OCI-LY1 (cell line): ENCODE measurements around the gene RALBP1.

Experiments used
- EZH2 ChIP-seq: fragments of 200-600 bp; sonication (generic), shearing (Covaris generic); IDR thresholded peaks from 2 replicates; pipeline ENCODE4 v1.8.0; 2017; ENCODE audit warnings: borderline replicate concordance, mixed run types, mild to moderate bottlenecking, antibody characterized with exemption, low read length, moderate library complexity, mixed read lengths
- TF ChIP-seq, protein P1 (sequence below): fragments of 200-600 bp; sonication (generic), shearing (Covaris generic); IDR thresholded peaks from 2 replicates; pipeline ENCODE4 v1.5.1; 2017; ENCODE audit warnings: mild to moderate bottlenecking, antibody characterized with exemption, low read length, moderate library complexity, mixed read lengths

DNA sequence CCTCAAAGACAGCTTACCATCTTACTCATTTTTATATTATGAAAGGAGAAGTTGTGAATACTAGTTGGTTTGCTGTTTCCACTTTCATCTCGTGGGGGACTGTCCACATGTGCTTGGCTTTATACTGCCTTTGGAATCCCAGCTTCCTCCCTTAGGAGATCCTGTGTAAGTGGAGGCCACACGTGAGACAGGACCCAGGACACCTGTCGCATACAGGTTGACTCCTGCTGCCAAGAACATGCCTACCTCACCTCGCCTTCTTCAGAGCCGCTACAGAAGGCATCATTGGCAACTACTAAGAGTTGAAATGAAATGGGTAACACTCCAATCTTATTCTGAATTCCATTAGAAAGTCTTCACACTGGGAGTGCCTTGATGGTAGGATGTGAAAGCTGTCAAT lies 69.7 kb downstream of the RALBP1 start:
- TF ChIP-seq, protein P1, sequence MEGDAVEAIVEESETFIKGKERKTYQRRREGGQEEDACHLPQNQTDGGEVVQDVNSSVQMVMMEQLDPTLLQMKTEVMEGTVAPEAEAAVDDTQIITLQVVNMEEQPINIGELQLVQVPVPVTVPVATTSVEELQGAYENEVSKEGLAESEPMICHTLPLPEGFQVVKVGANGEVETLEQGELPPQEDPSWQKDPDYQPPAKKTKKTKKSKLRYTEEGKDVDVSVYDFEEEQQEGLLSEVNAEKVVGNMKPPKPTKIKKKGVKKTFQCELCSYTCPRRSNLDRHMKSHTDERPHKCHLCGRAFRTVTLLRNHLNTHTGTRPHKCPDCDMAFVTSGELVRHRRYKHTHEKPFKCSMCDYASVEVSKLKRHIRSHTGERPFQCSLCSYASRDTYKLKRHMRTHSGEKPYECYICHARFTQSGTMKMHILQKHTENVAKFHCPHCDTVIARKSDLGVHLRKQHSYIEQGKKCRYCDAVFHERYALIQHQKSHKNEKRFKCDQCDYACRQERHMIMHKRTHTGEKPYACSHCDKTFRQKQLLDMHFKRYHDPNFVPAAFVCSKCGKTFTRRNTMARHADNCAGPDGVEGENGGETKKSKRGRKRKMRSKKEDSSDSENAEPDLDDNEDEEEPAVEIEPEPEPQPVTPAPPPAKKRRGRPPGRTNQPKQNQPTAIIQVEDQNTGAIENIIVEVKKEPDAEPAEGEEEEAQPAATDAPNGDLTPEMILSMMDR: no peak
- no peak for TF ChIP-seq EZH2
